HEK293T (cell line): ENCODE measurements around the gene CPSF7.
"Not testable (repeated sequence)": the region's sequence is repeated elsewhere in the genome, so short reads cannot be mapped to it uniquely, and the experiment has no call there.

Source experiments
- CTCF ChIA-PET: fragments of 350-600 bp; formaldehyde crosslinking; extraction: SDS; loops from one replicate; lab custom pipeline; 2021; ENCODE audit warnings: antibody characterized with exemption, inconsistent platforms; lab: Yijun Ruan, JAX
- POLR2A ChIA-PET: fragments of 350-600 bp; formaldehyde crosslinking; extraction: SDS; loops from one replicate; lab custom pipeline; 2020; ENCODE audit warnings: antibody characterized with exemption, inconsistent platforms; lab: Yijun Ruan, JAX
- DNase-seq: peaks from one replicate; pipeline ENCODE4 v3.0.0; 2012; ENCODE audit warnings: mixed read lengths; ENCODE audit errors: extremely low spot score
- ARNT ChIP-seq: fragments of 450-650 bp; IDR thresholded peaks from 2 replicates; pipeline ENCODE4 v1.6.1; 2017; ENCODE audit warnings: mild to moderate bottlenecking
- BHLHE40 ChIP-seq: fragments of 450-650 bp; IDR thresholded peaks from 2 replicates; pipeline ENCODE4 v1.6.1; 2016; ENCODE audit warnings: mild to moderate bottlenecking, moderate library complexity, borderline replicate concordance
- CTBP1 ChIP-seq: fragments of 450-650 bp; IDR thresholded peaks from 2 replicates; pipeline ENCODE4 v1.6.1; 2016; ENCODE audit warnings: borderline replicate concordance
- ELF4 ChIP-seq: fragments of 450-650 bp; IDR thresholded peaks from 2 replicates; pipeline ENCODE4 v1.6.1; 2017; ENCODE audit warnings: antibody characterized with exemption
- FOXA1 ChIP-seq: fragments of 450-650 bp; IDR thresholded peaks from 2 replicates; pipeline ENCODE4 v1.6.1; 2016; ENCODE audit warnings: mild to moderate bottlenecking
- FOXK2 ChIP-seq: fragments of 450-650 bp; IDR thresholded peaks from 2 replicates; pipeline ENCODE4 v1.6.1; 2016; ENCODE audit warnings: mild to moderate bottlenecking
- FOXM1 ChIP-seq: fragments of 450-650 bp; IDR thresholded peaks from 2 replicates; pipeline ENCODE4 v1.6.1; 2017; ENCODE audit warnings: mild to moderate bottlenecking, borderline replicate concordance
- HDGF ChIP-seq: fragments of 450-650 bp; IDR thresholded peaks from 2 replicates; pipeline ENCODE4 v1.6.1; 2017; ENCODE audit warnings: antibody characterized with exemption, borderline replicate concordance
- L3MBTL2 ChIP-seq: fragments of 450-650 bp; conservative IDR thresholded peaks from 2 replicates; pipeline ENCODE4 v1.6.1; 2016; ENCODE audit warnings: mild to moderate bottlenecking
- LEF1 ChIP-seq: fragments of 450-650 bp; IDR thresholded peaks from 2 replicates; pipeline ENCODE4 v1.6.1; 2017; ENCODE audit warnings: mild to moderate bottlenecking, borderline replicate concordance
- NFRKB ChIP-seq: fragments of 450-650 bp; IDR thresholded peaks from 2 replicates; pipeline ENCODE4 v1.6.1; 2016; ENCODE audit warnings: mild to moderate bottlenecking, moderate library complexity
- PKNOX1 ChIP-seq: fragments of 450-650 bp; IDR thresholded peaks from 2 replicates; pipeline ENCODE4 v1.6.1; 2016
- SP1 ChIP-seq: fragments of 450-650 bp; IDR thresholded peaks from 2 replicates; pipeline ENCODE4 v1.6.1; 2017
- SUZ12 ChIP-seq: fragments of 450-650 bp; IDR thresholded peaks from 2 replicates; pipeline ENCODE4 v1.6.1; 2016; ENCODE audit warnings: mild to moderate bottlenecking
- TARDBP ChIP-seq: fragments of 450-650 bp; IDR thresholded peaks from 2 replicates; pipeline ENCODE4 v1.6.1; 2016
- ZNF384 ChIP-seq: fragments of 450-650 bp; IDR thresholded peaks from 2 replicates; pipeline ENCODE4 v1.6.1; 2016

CPSF7 gene

GRCh38 chr11:61473370-61474012, 43.7 kb upstream of the CPSF7 start:
- no peak for DNase-seq
- ChIA-PET CTCF (interaction anchor here (1.0 to 1.6 kb wide), 2 partner anchors 9 to 43 kb away, joined by 5 to 6 read pairs; no protein-coding TSS in a partner anchor), POLR2A (interaction anchor here (1.0 kb wide), 1 partner anchor 45 kb away, joined by 3 read pairs; no protein-coding TSS in a partner anchor)
- TF ChIP-seq FOXA1 (no peak), ARNT (no peak), BHLHE40 (no peak), SUZ12 (no peak), SP1 (no peak), L3MBTL2 (no peak), PKNOX1 (no peak), LEF1 (no peak), HDGF (no peak), ZNF384 (no peak)

- no peak for DNase-seq
- ChIA-PET CTCF (interaction anchor here (0.6 to 1.6 kb wide), 3 partner anchors 10 to 44 kb away, joined by 3 to 6 read pairs (median 5); no protein-coding TSS in a partner anchor), POLR2A (interaction anchor here (1.0 kb wide), 1 partner anchor 44 kb away, joined by 3 read pairs; no protein-coding TSS in a partner anchor)
- no peak for TF ChIP-seq FOXK2
- TF ChIP-seq ARNT = no peak
- no peak for TF ChIP-seq FOXA1
- TF ChIP-seq CTBP1 = no peak
- TF ChIP-seq PKNOX1 = no peak
- TF ChIP-seq LEF1 = no peak
- no peak for TF ChIP-seq FOXM1
- TF ChIP-seq ELF4 = no peak
- TF ChIP-seq TARDBP = no peak
- no peak for TF ChIP-seq ZNF384
- no peak for TF ChIP-seq SP1
- no peak for TF ChIP-seq NFRKB
- TF ChIP-seq L3MBTL2 = no peak
- no peak for TF ChIP-seq HDGF
- no peak for TF ChIP-seq BHLHE40
- no peak for TF ChIP-seq SUZ12
These were observed 43.1 kb upstream of the CPSF7 start for GRCh38 chr11:61472868-61473267.

GRCh38 chr11:61472282-61472681, 42.5 kb upstream of the CPSF7 start:
- CTCF ChIA-PET = interaction anchor here (0.6 to 1.6 kb wide), 3 partner anchors 10 to 40 kb away, joined by 3 to 5 read pairs (median 3); no protein-coding TSS in a partner anchor
- TF ChIP-seq FOXA1 (no peak), NFRKB (no peak)
- POLR2A ChIA-PET = interaction anchor here (1.0 kb wide), 1 partner anchor 43 kb away, joined by 3 read pairs; no protein-coding TSS in a partner anchor
- DNase-seq = no peak

- CTCF ChIA-PET = no interaction called here
These were observed 38.2 kb upstream of the CPSF7 start for GRCh38 chr11:61468002-61468401.

GRCh38 chr11:61467602-61468001, 37.8 kb upstream of the CPSF7 start:
- CTCF ChIA-PET, POLR2A ChIA-PET, DNase-seq: not testable (repeated sequence)

More at GRCh38 chr11:61468002-61468401, 38.2 kb upstream of the CPSF7 start:
- POLR2A ChIA-PET = no interaction called here
- TF ChIP-seq NFRKB (no peak), LEF1 (no peak), FOXK2 (no peak), L3MBTL2 (no peak), CTBP1 (no peak), BHLHE40 (no peak), ARNT (no peak)
- no peak for DNase-seq

- TF ChIP-seq HDGF (no peak), FOXA1 (no peak)
- POLR2A ChIA-PET = no interaction called here
- DNase-seq = no peak
- CTCF ChIA-PET = no interaction called here
These were observed 31.2 kb upstream of the CPSF7 start for GRCh38 chr11:61460986-61461385.

GRCh38 chr11:61460474-61460881, 30.7 kb upstream of the CPSF7 start:
- no peak for DNase-seq
- TF ChIP-seq SP1 (no peak), ZNF384 (no peak), ARNT (no peak), LEF1 (no peak), HDGF (no peak), BHLHE40 (no peak), L3MBTL2 (no peak), TARDBP (no peak), ELF4 (no peak)
- POLR2A ChIA-PET = no interaction called here
- CTCF ChIA-PET = interaction anchor here (1.0 kb wide), 1 partner anchor 9 kb away, joined by 4 read pairs; no protein-coding TSS in a partner anchor

GRCh38 chr11:61454520-61454919, 24.7 kb upstream of the CPSF7 start:
- CTCF ChIA-PET = no interaction called here

More at GRCh38 chr11:61454520-61454919, 24.7 kb upstream of the CPSF7 start:
- TF ChIP-seq FOXK2 (no peak), LEF1 (no peak), HDGF (no peak), NFRKB (no peak), CTBP1 (no peak), PKNOX1 (no peak), FOXM1 (no peak), SUZ12 (no peak), ZNF384 (no peak), BHLHE40 (no peak), TARDBP (no peak), L3MBTL2 (no peak), ELF4 (no peak), ARNT (no peak), FOXA1 (no peak)
- POLR2A ChIA-PET = no interaction called here
- DNase-seq = no peak
